Prostate gland (tissue), 2 donors: Measurements from ENCODE around the gene KIF16B.
"Not testable (repeated sequence)": the region's sequence is repeated elsewhere in the genome, so short reads cannot be mapped to it uniquely, and the experiment has no call there.

Source experiments
- POLR2A ChIP-seq: fragments of 450-650 bp; IDR thresholded peaks from one replicate; pipeline ENCODE4 v1.6.1; 2016; ENCODE audit warnings: antibody characterized with exemption, mild to moderate bottlenecking
- TF ChIP-seq, protein P1 (sequence below), 4 experiments: fragments of 200-600 bp in 2 of 4; fragments of 450-650 bp in 2 of 4; sonication (generic) in 2 of 4; IDR thresholded peaks; 1 replicate in 3 of 4; 2 replicates in 1 of 4; pipeline ENCODE4 v1.5.1; 2016 to 2019; ENCODE audit warnings: antibody characterized with exemption in 4 of 4, mild to moderate bottlenecking in 2 of 4, moderate library complexity in 2 of 4

DNA sequence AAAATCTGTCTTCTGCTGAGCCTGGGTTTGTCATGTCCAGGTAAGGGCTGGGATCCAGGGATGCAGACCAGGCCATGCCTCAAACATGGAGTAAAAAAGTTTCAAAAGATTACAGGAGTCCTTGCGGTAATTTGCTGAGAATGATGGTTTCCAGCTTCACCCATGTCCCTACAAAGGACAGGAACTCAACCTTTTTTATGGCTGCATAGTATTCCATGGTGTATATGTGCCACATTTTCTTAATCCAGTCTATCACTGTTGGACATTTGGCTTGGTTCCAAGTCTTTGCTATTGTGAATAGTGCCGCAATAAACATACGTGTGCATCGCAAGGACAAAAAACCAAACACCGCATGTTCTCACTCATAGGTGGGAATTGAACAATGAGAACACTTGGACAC, 9.2 kb downstream of the KIF16B start:
- TF ChIP-seq POLR2A = not testable (repeated sequence)
- TF ChIP-seq, protein P1, sequence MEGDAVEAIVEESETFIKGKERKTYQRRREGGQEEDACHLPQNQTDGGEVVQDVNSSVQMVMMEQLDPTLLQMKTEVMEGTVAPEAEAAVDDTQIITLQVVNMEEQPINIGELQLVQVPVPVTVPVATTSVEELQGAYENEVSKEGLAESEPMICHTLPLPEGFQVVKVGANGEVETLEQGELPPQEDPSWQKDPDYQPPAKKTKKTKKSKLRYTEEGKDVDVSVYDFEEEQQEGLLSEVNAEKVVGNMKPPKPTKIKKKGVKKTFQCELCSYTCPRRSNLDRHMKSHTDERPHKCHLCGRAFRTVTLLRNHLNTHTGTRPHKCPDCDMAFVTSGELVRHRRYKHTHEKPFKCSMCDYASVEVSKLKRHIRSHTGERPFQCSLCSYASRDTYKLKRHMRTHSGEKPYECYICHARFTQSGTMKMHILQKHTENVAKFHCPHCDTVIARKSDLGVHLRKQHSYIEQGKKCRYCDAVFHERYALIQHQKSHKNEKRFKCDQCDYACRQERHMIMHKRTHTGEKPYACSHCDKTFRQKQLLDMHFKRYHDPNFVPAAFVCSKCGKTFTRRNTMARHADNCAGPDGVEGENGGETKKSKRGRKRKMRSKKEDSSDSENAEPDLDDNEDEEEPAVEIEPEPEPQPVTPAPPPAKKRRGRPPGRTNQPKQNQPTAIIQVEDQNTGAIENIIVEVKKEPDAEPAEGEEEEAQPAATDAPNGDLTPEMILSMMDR (IDR thresholded peaks at IDR 0.05) = not testable (repeated sequence)
